ENCODE data around the gene NDST3. TPM values are rescaled to one million over a fixed set of nuclear protein-coding genes. Genes with fewer than 3 reads are reported as not detected.

Gene NDST3
- total RNA-seq, 1 experiment from 2014 or later: 0.70 TPM

GRCh38 chr4:118167306-118167705 is 133.0 kb downstream of the NDST3 start:
- Mint-ChIP-seq H3K27ac (no peak overlapping the region), H3K9me3 (peaks cover 16 to 19% of the 10 kb centered on the region in 2 experiments), H3K36me3 (ENCODE audit: insufficient read depth in 1 of 3, low read depth in 3 of 3) (peaks cover 0 to 8% (median 0%) of the 10 kb centered on the region in 3 experiments; a peak in 4 of 7 replicates), H3K4me3 (no peak overlapping the region), H3K27me3 (ENCODE audit: low read depth) (no peaks in the 10 kb centered on the region), H3K4me1 (peaks cover 6 to 8% of the 10 kb centered on the region in 2 experiments)
- Histone ChIP-seq H3K9me3 (ENCODE audit: control insufficient read depth, low read depth, low read length) (no peaks in the 10 kb centered on the region), H2BK15ac (ENCODE audit: low read depth, low read length) (no peak overlapping the region), H3K79me2 (ENCODE audit: insufficient read depth, low read length) (no peaks in the 10 kb centered on the region), H4K20me1 (ENCODE audit: control insufficient read depth, insufficient read depth, insufficient read length) (no peaks in the 10 kb centered on the region), H3K18ac (ENCODE audit: insufficient read length, low read depth, low read length) (no peak overlapping the region), H3K23me2 (ENCODE audit: insufficient read length, low read depth, low read length, poor library complexity, severe bottlenecking) (no peaks in the 10 kb centered on the region), H3K56ac (ENCODE audit: insufficient read length, low read depth, low read length) (no peak overlapping the region), H3K27me3 (ENCODE audit: insufficient read depth, low read length) (no peaks in the 10 kb centered on the region), H2BK20ac (ENCODE audit: low read depth, low read length, poor library complexity, severe bottlenecking) (no peak overlapping the region), H3K4me1 (ENCODE audit: insufficient read depth, low read length) (no peaks in the 10 kb centered on the region; the same call in 1 of the 2 replicates), H2BK120ac (ENCODE audit: low read depth, low read length, poor library complexity, severe bottlenecking) (no peak overlapping the region), H3K4ac (ENCODE audit: low read depth, low read length) (no peak overlapping the region), H3K79me1 (ENCODE audit: insufficient read depth, low read depth, low read length, poor library complexity, severe bottlenecking) (no peaks in the 10 kb centered on the region), H2AK5ac (ENCODE audit: insufficient read length, low read length) (no peak overlapping the region), H4K5ac (ENCODE audit: insufficient read length, low read depth, low read length) (no peak overlapping the region), H4K8ac (replicated peaks; ENCODE audit: insufficient read length, low read depth, low read length) (no peak overlapping the region), H3K14ac (ENCODE audit: insufficient read depth, low read length) (no peak overlapping the region), H3T11ph (ENCODE audit: low read length) (no peak overlapping the region), H3K27ac (ENCODE audit: insufficient read length, low read depth, low read length) (no peak overlapping the region), H2BK12ac (ENCODE audit: insufficient read length, low read depth, low read length) (no peak overlapping the region), H2AFZ (ENCODE audit: low read length) (no peak overlapping the region), H4K91ac (ENCODE audit: insufficient read length, low read depth, low read length) (no peak overlapping the region), H3K23ac (ENCODE audit: insufficient read length, low read depth, low read length) (no peak overlapping the region), H3K4me2 (ENCODE audit: insufficient read depth, insufficient read length, low read length) (no peak overlapping the region), H2BK5ac (ENCODE audit: insufficient read length, low read length) (no peak overlapping the region), H3K9ac (ENCODE audit: extremely low read depth, insufficient read length, low read length) (no peak overlapping the region)
- no peak for DNase-seq
- TF ChIP-seq CTCF (conservative IDR thresholded peaks at IDR 0.05): no peak
- no CpG with 5 or more reads among the region's 1 CpG for WGBS (ENCODE audit: extremely low coverage, insufficient read length, low lambda C conversion rate)
